Colonic mucosa (tissue), 4 donors: ENCODE data around the gene MAG. TPM values are rescaled to one million over a fixed set of nuclear protein-coding genes. Genes with fewer than 3 reads are reported as not detected.

Experiments
- DNase-seq: peaks from one replicate; pipeline ENCODE4 v3.0.0-alpha.2; 2020
- H3K27ac ChIP-seq: fragments of 200-600 bp; one replicate; pipeline ENCODE4 v1.8.0; 2021
- H3K27me3 ChIP-seq: fragments of 200-600 bp; one replicate; pipeline ENCODE4 v1.8.0; 2021
- H3K36me3 ChIP-seq: fragments of 200-600 bp; one replicate; pipeline ENCODE4 v1.8.0; 2021
- H3K4me1 ChIP-seq: fragments of 200-600 bp; one replicate; pipeline ENCODE4 v1.8.0; 2021; ENCODE audit warnings: mild to moderate bottlenecking
- H3K4me3 ChIP-seq: fragments of 200-600 bp; one replicate; pipeline ENCODE4 v1.8.0; 2021
- H3K9ac ChIP-seq, 2 donors: one replicate each; pipeline ENCODE4 v1.7.0; 2013; ENCODE audit warnings: control low read depth in 2 of 2, low read depth in 2 of 2, low read length in 2 of 2
- H3K9me3 ChIP-seq: fragments of 200-600 bp; one replicate; pipeline ENCODE4 v1.8.0; 2021
- intact Hi-C: fragments of 100-400 bp; cut with DNase I; formaldehyde crosslinking; loops from one replicate; pipeline ENCODE4 v1.14.1; 2022
- total RNA-seq, 2 donors: library from RNA; stranded (reverse); fragmentation: NEBNext Ultra II Directional in 1 of 2; extraction: Animal tissue kit (Norgen Biotek cat#: 25700) in 1 of 2; gene quantifications; one replicate each; pipeline ENCODE4 v1.2.1, GENCODE V29; 2021
- TF ChIP-seq, protein P1 (sequence below): fragments of 200-600 bp; IDR thresholded peaks from one replicate; pipeline ENCODE4 v1.8.0; 2022; ENCODE audit warnings: antibody characterized with exemption, mild to moderate bottlenecking
- donor health status: healthy.
- donor health status: DM: no; HTN: no; CAD: no.
- donor health status: DM: no; HTN: no; CAD: no.

The MAG gene
- total RNA-seq, 2 donors from 2014 or later, result not detected

GRCh38 chr19:35327642-35328041 is 35.7 kb downstream of the MAG start:
- H3K9me3 ChIP-seq, result no peaks in the 10 kb centered on the region
- no peak overlapping the region for H3K4me3 ChIP-seq
- H3K9ac ChIP-seq, result no peak overlapping the region
- no peaks in the 10 kb centered on the region for H3K4me1 ChIP-seq
- TF ChIP-seq, protein P1, sequence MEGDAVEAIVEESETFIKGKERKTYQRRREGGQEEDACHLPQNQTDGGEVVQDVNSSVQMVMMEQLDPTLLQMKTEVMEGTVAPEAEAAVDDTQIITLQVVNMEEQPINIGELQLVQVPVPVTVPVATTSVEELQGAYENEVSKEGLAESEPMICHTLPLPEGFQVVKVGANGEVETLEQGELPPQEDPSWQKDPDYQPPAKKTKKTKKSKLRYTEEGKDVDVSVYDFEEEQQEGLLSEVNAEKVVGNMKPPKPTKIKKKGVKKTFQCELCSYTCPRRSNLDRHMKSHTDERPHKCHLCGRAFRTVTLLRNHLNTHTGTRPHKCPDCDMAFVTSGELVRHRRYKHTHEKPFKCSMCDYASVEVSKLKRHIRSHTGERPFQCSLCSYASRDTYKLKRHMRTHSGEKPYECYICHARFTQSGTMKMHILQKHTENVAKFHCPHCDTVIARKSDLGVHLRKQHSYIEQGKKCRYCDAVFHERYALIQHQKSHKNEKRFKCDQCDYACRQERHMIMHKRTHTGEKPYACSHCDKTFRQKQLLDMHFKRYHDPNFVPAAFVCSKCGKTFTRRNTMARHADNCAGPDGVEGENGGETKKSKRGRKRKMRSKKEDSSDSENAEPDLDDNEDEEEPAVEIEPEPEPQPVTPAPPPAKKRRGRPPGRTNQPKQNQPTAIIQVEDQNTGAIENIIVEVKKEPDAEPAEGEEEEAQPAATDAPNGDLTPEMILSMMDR, result no peak
- intact Hi-C loops, result no loop called here
- H3K27ac ChIP-seq, result no peak overlapping the region
- DNase-seq, result no peak
- H3K27me3 ChIP-seq, result no peaks in the 10 kb centered on the region
- no peaks in the 10 kb centered on the region for H3K36me3 ChIP-seq

GRCh38 chr19:35328851-35329285 is 36.9 kb downstream of the MAG start, which contains the start of gene CD22:
Gene CD22 (plus strand): TSS chr19:35329187. CDS start chr19:35332041, 2,854 bp downstream.
- intact Hi-C loops, result no loop called here
- Histone ChIP-seq H3K9me3 (no peaks in the 10 kb centered on the region), H3K4me1 (no peaks in the 10 kb centered on the region), H3K27me3 (no peaks in the 10 kb centered on the region), H3K36me3 (no peaks in the 10 kb centered on the region), H3K4me3 (no peak within 1 kb of the TSS), H3K9ac (no peak within 1 kb of the TSS), H3K27ac (no peak within 1 kb of the TSS)
- TF ChIP-seq, protein P1, result no peak
- no peak for DNase-seq

- Histone ChIP-seq H3K27ac (no peak overlapping the region), H3K4me3 (no peak overlapping the region), H3K27me3 (no peaks in the 10 kb centered on the region), H3K9ac (no peak overlapping the region), H3K4me1 (no peaks in the 10 kb centered on the region), H3K36me3 (no peaks in the 10 kb centered on the region), H3K9me3 (no peaks in the 10 kb centered on the region)
- no peak for DNase-seq
- intact Hi-C loops, result no loop called here
- TF ChIP-seq, protein P1, result no peak
Measured at GRCh38 chr19:35329323-35329722, 37.4 kb downstream of the MAG start.

- no peak overlapping the region for H3K9ac ChIP-seq
- H3K4me1 ChIP-seq, result no peaks in the 10 kb centered on the region
- intact Hi-C loops, result no loop called here
- no peaks in the 10 kb centered on the region for H3K9me3 ChIP-seq
- TF ChIP-seq, protein P1, result no peak
- no peak overlapping the region for H3K4me3 ChIP-seq
- no peaks in the 10 kb centered on the region for H3K27me3 ChIP-seq
- no peak overlapping the region for H3K27ac ChIP-seq
- H3K36me3 ChIP-seq, result no peaks in the 10 kb centered on the region
- no peak for DNase-seq
Measured at GRCh38 chr19:35330475-35330874, 38.5 kb downstream of the MAG start.

- TF ChIP-seq, protein P1, result no peak
- Histone ChIP-seq H3K4me3 (no peak overlapping the region), H3K36me3 (no peaks in the 10 kb centered on the region), H3K27me3 (no peaks in the 10 kb centered on the region), H3K4me1 (no peaks in the 10 kb centered on the region), H3K9ac (no peak overlapping the region), H3K9me3 (no peaks in the 10 kb centered on the region), H3K27ac (no peak overlapping the region)
- intact Hi-C loops, result no loop called here
- DNase-seq, result no peak
Measured at GRCh38 chr19:35331551-35332214, 39.7 kb downstream of the MAG start.
